Activated B cell treated with CpG ODN at 0.5 μM for 24 hours (primary cell): Measurements from ENCODE around the gene SYCP2. TPM values are rescaled to one million over a fixed set of nuclear protein-coding genes. Genes with fewer than 3 reads are reported as not detected.

ENCODE experiments used
- ATAC-seq: fragments of 200-7000 bp; cut with Tn5 transposase; one replicate; pipeline ENCODE4 v1.10.0; 2021; ENCODE audit warnings: low read depth, mild to moderate bottlenecking, moderate library complexity
- CTCF ChIA-PET: fragments of 350-600 bp; sonication (Branson Sonifier 250); formaldehyde crosslinking; loops from one replicate; lab custom pipeline; 2021; ENCODE audit warnings: antibody characterized with exemption; lab: Charles Lee
- POLR2A ChIA-PET: fragments of 350-600 bp; sonication (Branson Sonifier 250); formaldehyde crosslinking; loops from one replicate; lab custom pipeline; 2021; ENCODE audit warnings: antibody characterized with exemption; lab: Charles Lee
- DNase-seq: peaks from one replicate; pipeline ENCODE4 v3.0.0; 2022
- H3K27ac Mint-ChIP-seq: one replicate; pipeline ENCODE4 v1.8.0; 2020; ENCODE audit warnings: mixed read lengths
- H3K27me3 Mint-ChIP-seq: one replicate; pipeline ENCODE4 v1.8.0; 2021; ENCODE audit warnings: mixed read lengths
- H3K36me3 Mint-ChIP-seq: one replicate; pipeline ENCODE4 v1.8.0; 2021; ENCODE audit warnings: low read depth, mixed read lengths
- H3K4me1 Mint-ChIP-seq: one replicate; pipeline ENCODE4 v1.8.0; 2021; ENCODE audit warnings: mixed read lengths
- H3K4me3 Mint-ChIP-seq: one replicate; pipeline ENCODE4 v1.8.0; 2020; ENCODE audit warnings: mild to moderate bottlenecking, mixed read lengths
- H3K9me3 Mint-ChIP-seq: one replicate; pipeline ENCODE4 v1.8.0; 2020; ENCODE audit warnings: mixed read lengths
- intact Hi-C: fragments of 100-400 bp; cut with micrococcal nuclease; formaldehyde crosslinking; loops from one replicate; pipeline ENCODE4 v1.15.1; 2024
- total RNA-seq: library from RNA; stranded (reverse); gene quantifications from 2 replicates; pipeline ENCODE4 v1.2.3, GENCODE V29; 2022
- TF ChIP-seq, protein P1 (sequence below): fragments of 200-600 bp; IDR thresholded peaks from one replicate; pipeline ENCODE4 v1.8.0; 2022; ENCODE audit warnings: antibody characterized with exemption, mild to moderate bottlenecking

Gene SYCP2
- total RNA-seq, 1 donor from 2014 or later: 1.3 TPM

DNA sequence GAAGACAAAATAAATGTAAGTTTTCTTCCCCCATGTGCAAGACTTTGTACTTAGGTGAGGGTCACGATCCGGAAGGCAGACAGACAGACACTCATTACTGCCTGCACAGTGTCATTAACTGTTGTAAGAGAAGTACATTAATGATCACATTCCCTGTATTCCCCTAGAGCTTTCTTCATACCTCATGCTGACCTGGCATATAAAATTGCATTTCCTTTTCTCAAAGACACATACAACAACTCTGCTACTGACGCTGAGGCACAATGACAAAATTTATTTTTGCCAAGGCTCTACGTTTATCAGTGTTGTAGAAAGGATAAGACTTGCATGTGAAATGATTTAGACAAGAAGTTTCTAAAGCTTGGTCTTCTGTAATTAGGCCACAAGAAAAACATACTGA is 3.0 kb upstream of the SYCP2 start:
- Mint-ChIP-seq H3K27me3 (no peaks in the 10 kb centered on the region), H3K4me1 (peaks cover 38% of the 10 kb centered on the region), H3K27ac (no peak overlapping the region), H3K4me3 (no peak overlapping the region), H3K9me3 (no peaks in the 10 kb centered on the region), H3K36me3 (peaks cover 12% of the 10 kb centered on the region)
- intact Hi-C loops: no loop called here
- DNase-seq (no peak), ATAC-seq (no peak)
- TF ChIP-seq, protein P1, sequence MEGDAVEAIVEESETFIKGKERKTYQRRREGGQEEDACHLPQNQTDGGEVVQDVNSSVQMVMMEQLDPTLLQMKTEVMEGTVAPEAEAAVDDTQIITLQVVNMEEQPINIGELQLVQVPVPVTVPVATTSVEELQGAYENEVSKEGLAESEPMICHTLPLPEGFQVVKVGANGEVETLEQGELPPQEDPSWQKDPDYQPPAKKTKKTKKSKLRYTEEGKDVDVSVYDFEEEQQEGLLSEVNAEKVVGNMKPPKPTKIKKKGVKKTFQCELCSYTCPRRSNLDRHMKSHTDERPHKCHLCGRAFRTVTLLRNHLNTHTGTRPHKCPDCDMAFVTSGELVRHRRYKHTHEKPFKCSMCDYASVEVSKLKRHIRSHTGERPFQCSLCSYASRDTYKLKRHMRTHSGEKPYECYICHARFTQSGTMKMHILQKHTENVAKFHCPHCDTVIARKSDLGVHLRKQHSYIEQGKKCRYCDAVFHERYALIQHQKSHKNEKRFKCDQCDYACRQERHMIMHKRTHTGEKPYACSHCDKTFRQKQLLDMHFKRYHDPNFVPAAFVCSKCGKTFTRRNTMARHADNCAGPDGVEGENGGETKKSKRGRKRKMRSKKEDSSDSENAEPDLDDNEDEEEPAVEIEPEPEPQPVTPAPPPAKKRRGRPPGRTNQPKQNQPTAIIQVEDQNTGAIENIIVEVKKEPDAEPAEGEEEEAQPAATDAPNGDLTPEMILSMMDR: no peak
- ChIA-PET POLR2A (no interaction called here), CTCF (interaction anchor here (3.8 kb wide), 1 partner anchor 14 kb away, joined by 15 read pairs; no protein-coding TSS in a partner anchor)

DNA sequence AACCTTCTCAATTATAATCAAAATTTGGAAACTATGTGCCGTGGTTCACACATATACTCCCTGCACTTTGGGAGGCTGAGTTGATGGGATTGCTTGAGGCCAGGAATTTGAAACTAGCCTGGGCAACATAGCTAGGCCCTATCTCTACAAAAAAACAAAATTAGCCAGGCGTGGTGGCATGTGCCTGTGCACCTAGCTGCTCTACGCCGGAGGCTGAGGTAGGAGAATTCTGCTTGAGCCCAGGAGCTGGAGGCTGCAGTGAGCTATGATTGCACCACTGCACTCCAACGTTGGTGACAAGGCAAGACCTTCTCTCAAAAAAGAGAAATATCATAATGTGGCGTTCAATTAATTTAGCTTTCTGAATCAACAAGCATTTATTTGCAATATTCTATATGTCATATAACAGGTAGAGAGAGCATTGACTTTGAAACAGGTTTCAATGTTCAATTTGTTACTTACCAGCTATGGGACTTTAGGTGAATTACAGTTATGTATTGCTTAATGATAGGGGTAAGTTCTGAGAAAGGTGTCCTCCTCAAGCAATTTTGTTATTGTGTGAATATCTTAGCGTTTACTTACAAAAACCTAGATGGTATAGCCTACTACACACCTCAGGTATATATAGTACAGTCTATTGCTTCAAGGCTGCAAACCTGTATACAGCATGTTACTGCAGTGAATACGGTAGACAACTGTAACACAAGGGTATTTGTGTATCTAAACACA is 2.2 kb upstream of the SYCP2 start:
- no peak overlapping the region for H3K27ac Mint-ChIP-seq
- POLR2A ChIA-PET: no interaction called here
- intact Hi-C loops: no loop called here
- peaks cover 30% of the 10 kb centered on the region for H3K4me1 Mint-ChIP-seq
- TF ChIP-seq, protein P1: no peak
- H3K27me3 Mint-ChIP-seq: peaks cover 3% of the 10 kb centered on the region
- CTCF ChIA-PET: interaction anchor here (2.7 to 3.8 kb wide), 2 partner anchors 9 to 15 kb away, joined by 10 to 15 read pairs; no protein-coding TSS in a partner anchor
- H3K4me3 Mint-ChIP-seq: no peak overlapping the region
- ATAC-seq (no peak), DNase-seq (no peak)
- H3K36me3 Mint-ChIP-seq: peaks cover 9% of the 10 kb centered on the region
- H3K9me3 Mint-ChIP-seq: no peaks in the 10 kb centered on the region

DNA sequence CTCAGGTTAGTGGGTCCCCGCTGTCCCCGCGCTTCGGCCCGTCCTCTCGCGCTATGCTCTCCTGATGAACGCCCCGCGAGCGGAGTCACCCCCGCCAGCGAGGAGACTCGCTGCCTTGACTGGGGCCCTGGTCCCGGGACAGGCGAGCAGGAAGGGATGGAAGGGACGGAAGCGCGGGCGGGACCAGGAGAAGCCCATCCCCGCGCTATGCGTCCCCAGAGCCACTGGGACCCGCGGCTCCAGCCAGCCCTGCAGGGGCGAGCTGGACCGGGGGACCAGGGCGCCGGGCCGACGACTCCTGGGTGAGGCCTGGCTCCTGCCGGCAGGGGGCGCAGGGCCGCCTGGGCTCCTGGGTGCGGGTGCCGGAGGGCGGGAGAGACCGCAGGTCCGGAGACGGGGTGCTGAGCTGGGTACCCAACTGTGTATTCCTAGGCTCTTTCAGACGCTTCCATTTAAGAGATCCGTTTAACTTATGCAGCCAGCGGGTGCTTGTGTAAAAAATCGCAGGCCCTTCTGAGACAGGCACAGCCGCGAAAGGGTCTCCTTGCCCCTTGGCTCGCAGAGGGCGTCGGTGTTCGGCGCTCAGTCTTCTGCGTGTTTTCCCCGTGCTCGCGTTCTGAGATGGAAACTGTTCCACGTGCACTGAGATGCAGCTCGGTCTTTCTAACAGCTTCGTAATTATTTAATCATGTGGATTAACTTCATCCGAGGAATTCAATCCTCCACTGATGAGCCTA is 580 bp upstream of the SYCP2 start:
- intact Hi-C loops: no loop called here
- Mint-ChIP-seq H3K27me3 (peaks cover 3% of the 10 kb centered on the region), H3K27ac (no peak overlapping the region), H3K9me3 (no peaks in the 10 kb centered on the region), H3K36me3 (peaks cover 6% of the 10 kb centered on the region), H3K4me1 (peaks cover 25% of the 10 kb centered on the region), H3K4me3 (peak overlapping the region; percentile 78)
- peak; percentile 79 for DNase-seq
- POLR2A ChIA-PET: no interaction called here
- peak; percentile 89 for ATAC-seq
- CTCF ChIA-PET: interaction anchor here (1.2 to 3.8 kb wide), 3 partner anchors 11 to 21 kb away, joined by 3 to 15 read pairs (median 10); no protein-coding TSS in a partner anchor
- TF ChIP-seq, protein P1: peak; percentile 73

DNA sequence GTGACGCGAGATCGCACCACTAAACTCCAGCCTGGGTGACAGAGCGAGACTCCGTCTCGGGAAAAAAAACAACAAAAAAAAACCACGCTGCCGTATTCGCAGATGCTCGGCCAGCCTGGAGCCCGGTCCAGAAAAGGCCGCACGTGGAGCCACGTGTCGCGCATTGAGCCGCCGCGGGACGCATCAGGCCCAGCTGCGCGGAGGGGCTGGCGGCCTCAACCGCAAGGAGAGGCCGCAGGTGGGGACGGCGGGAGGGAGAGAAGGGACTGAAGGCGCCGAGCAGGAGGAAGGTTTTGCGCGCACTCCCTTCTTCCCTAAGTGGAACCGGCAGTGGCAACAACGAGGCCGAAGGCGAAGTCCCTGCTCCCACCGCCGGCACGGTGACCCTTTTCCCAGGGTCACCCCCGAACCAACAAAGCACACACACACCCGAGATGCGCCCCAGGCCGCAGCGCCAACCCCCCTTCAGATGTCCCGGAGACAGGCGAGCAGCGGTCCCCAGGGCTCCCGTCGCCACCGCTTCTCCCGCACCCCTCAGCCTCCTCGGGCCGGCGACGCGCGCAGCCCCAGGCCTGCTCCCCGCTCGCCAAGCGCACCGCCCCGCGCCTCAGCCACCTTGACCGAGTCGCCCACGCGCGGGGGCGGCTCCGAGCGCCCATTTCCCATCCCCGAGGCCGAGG is 681 bp downstream of the SYCP2 start:
- POLR2A ChIA-PET: no interaction called here
- Mint-ChIP-seq H3K36me3 (peaks cover 4% of the 10 kb centered on the region), H3K4me1 (peaks cover 13% of the 10 kb centered on the region), H3K27me3 (peaks cover 3% of the 10 kb centered on the region), H3K4me3 (peak overlapping the region; percentile 57), H3K9me3 (no peaks in the 10 kb centered on the region), H3K27ac (no peak overlapping the region)
- intact Hi-C loops: no loop called here
- TF ChIP-seq, protein P1: no peak
- ATAC-seq: no peak
- no peak for DNase-seq
- CTCF ChIA-PET: no interaction called here
